Measurements from ENCODE around the gene DNAJC15.

DNA sequence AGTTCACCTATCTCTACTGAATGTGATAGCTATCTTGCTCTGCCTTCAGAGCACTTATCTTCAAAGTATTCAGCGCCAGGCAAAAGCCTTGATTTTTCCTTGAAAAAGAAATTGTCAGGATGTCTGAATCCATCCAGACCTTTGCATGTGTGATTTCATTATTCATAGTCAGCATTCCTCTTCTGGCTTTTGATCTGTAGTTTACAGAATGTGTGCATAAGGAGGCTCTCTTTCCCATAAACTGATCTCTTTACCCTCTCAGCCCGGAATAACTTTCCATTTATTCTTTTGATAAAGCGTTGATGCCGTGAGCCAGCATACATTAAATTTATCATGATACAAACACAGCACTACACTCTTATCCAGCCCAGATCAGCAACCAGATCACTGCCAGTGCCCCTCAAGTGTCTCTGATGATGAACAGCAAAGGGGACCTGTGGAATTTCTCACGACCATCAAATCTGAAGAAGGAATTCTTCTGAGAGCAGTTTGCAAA, 130.8 kb downstream of the DNAJC15 start:
- TF ChIP-seq, protein P1, sequence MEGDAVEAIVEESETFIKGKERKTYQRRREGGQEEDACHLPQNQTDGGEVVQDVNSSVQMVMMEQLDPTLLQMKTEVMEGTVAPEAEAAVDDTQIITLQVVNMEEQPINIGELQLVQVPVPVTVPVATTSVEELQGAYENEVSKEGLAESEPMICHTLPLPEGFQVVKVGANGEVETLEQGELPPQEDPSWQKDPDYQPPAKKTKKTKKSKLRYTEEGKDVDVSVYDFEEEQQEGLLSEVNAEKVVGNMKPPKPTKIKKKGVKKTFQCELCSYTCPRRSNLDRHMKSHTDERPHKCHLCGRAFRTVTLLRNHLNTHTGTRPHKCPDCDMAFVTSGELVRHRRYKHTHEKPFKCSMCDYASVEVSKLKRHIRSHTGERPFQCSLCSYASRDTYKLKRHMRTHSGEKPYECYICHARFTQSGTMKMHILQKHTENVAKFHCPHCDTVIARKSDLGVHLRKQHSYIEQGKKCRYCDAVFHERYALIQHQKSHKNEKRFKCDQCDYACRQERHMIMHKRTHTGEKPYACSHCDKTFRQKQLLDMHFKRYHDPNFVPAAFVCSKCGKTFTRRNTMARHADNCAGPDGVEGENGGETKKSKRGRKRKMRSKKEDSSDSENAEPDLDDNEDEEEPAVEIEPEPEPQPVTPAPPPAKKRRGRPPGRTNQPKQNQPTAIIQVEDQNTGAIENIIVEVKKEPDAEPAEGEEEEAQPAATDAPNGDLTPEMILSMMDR (conservative IDR thresholded peaks at IDR 0.05 in 1 of 2, IDR thresholded peaks at IDR 0.05 in 1 of 2; ENCODE audit: low read depth in 1 of 2, low read length in 2 of 2): no peak
- TF ChIP-seq EZH2 (IDR thresholded peaks at IDR 0.05; ENCODE audit: low read length, missing control alignments): no peak

Measured in fibroblast of lung (primary cell).